PC-3 (cell line): ENCODE data around the gene HHIPL2.
"Not testable (repeated sequence)": the region's sequence is repeated elsewhere in the genome, so short reads cannot be mapped to it uniquely, and the experiment has no call there.

Experiments used
- EZH2 ChIP-seq: fragments of 300-600 bp; sonication (generic); IDR thresholded peaks from one replicate; pipeline ENCODE4 v1.6.1; 2017; ENCODE audit warnings: antibody characterized with exemption, mild to moderate bottlenecking, low read length; ENCODE audit not compliant: unreplicated experiment
- TF ChIP-seq, protein P1 (sequence below): fragments of 300-600 bp; sonication (generic); conservative IDR thresholded peaks from 2 replicates; pipeline ENCODE4 v1.5.1; 2017; ENCODE audit warnings: antibody characterized with exemption, low read depth, mild to moderate bottlenecking, low read length

DNA sequence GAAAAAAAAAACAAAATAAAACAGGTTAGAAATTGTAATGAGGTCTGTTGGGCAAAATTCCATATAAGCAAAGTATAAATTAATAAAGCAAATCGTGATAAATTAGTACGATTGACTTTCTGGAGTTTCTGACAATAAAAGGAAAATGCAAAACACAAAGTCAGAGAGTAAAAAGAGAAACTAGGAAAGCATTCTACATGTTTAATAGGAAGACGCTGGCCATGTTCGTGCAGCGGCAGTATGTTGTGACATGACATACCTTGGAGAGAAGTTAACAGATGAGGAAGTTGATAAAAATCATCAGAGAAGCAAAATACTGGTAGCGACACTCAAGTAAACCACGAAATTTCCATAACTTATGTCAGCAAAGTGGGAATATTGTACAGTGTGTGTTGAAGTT, 68.3 kb downstream of the HHIPL2 start:
- TF ChIP-seq, protein P1, sequence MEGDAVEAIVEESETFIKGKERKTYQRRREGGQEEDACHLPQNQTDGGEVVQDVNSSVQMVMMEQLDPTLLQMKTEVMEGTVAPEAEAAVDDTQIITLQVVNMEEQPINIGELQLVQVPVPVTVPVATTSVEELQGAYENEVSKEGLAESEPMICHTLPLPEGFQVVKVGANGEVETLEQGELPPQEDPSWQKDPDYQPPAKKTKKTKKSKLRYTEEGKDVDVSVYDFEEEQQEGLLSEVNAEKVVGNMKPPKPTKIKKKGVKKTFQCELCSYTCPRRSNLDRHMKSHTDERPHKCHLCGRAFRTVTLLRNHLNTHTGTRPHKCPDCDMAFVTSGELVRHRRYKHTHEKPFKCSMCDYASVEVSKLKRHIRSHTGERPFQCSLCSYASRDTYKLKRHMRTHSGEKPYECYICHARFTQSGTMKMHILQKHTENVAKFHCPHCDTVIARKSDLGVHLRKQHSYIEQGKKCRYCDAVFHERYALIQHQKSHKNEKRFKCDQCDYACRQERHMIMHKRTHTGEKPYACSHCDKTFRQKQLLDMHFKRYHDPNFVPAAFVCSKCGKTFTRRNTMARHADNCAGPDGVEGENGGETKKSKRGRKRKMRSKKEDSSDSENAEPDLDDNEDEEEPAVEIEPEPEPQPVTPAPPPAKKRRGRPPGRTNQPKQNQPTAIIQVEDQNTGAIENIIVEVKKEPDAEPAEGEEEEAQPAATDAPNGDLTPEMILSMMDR, result not testable (repeated sequence)
- not testable (repeated sequence) for TF ChIP-seq EZH2
